K562 (cell line): Measurements from ENCODE around the gene TPR. TPM values are rescaled to one million over a fixed set of nuclear protein-coding genes. Genes with fewer than 3 reads are reported as not detected.

ENCODE experiments used
- ELF4 ChIP-seq: fragments of 450-650 bp; formaldehyde crosslinking; IDR thresholded peaks from 2 replicates; pipeline ENCODE4 v1.4.0; 2022; ENCODE audit warnings: missing genetic modification characterization
- NCOA4 ChIP-seq: fragments of 450-650 bp; IDR thresholded peaks from 2 replicates; pipeline ENCODE4 v1.6.1; 2018; ENCODE audit warnings: mild to moderate bottlenecking; ENCODE audit not compliant: partially characterized antibody
- PML ChIP-seq: IDR thresholded peaks from 2 replicates; pipeline ENCODE4 v1.6.1; 2012; ENCODE audit warnings: low read length, inconsistent platforms
- SAFB ChIP-seq: fragments of 200-400 bp; formaldehyde crosslinking; IDR thresholded peaks from 2 replicates; pipeline ENCODE4 v1.6.1; 2017; ENCODE audit warnings: low read depth, low read length, borderline replicate concordance
- TRIM28 ChIP-seq: fragments of 450-650 bp; IDR thresholded peaks from 2 replicates; pipeline ENCODE4 v1.6.1; 2017
- polyA plus RNA-seq, 8 experiments: library from polyadenylated mRNA; depleted of rRNA in 4 of 8; stranded (reverse) in 5 of 8; unstranded in 3 of 8; fragments of >200 nt; fragmentation: Nextera tagmentation in 2 of 8; fragmentation: Illumina TruSeq in 1 of 8; extraction: Ambion mirVana in 2 of 8; extraction: Trizol in 1 of 8; gene quantifications; 2 replicates each; pipeline versions ENCODE4 v1.2.1 to v1.2.3, GENCODE V29; 2011 to 2014; ENCODE audit warnings: inconsistent platforms in 1 of 8, missing spikeins in 1 of 8
- total RNA-seq, 7 experiments: library from RNA; depleted of rRNA in 6 of 7; stranded (reverse); fragments of >200 nt in 6 of 7; fragmentation: Illumina TruSeq in 2 of 7; extraction: Trizol in 2 of 7; gene quantifications; 2 replicates each; pipeline versions ENCODE4 v1.2.1 to v1.2.3, GENCODE V29; 2011 to 2021; ENCODE audit warnings: low replicate concordance in 1 of 7
- TF ChIP-seq, protein P1 (sequence below): sonication (generic); formaldehyde crosslinking; IDR thresholded peaks from 2 replicates; pipeline ENCODE4 v1.8.1; 2023; ENCODE audit warnings: missing genetic modification reagents, mild to moderate bottlenecking, borderline replicate concordance
- TF ChIP-seq, protein P2 (sequence below): fragments of 450-650 bp; formaldehyde crosslinking; IDR thresholded peaks from 2 replicates; pipeline ENCODE4 v1.4.0; 2022; ENCODE audit warnings: missing genetic modification characterization
- TF ChIP-seq, protein P3 (sequence below): fragments of 450-650 bp; conservative IDR thresholded peaks from 2 replicates; pipeline ENCODE4 v1.6.1; 2016; ENCODE audit warnings: missing genetic modification characterization, low read depth, mild to moderate bottlenecking, missing compliant biosample characterization, moderate library complexity
- TF ChIP-seq, protein P4 (sequence below): fragments of 450-650 bp; formaldehyde crosslinking; IDR thresholded peaks from 2 replicates; pipeline ENCODE4 v1.4.0; 2022; ENCODE audit warnings: mild to moderate bottlenecking, moderate library complexity
- TF ChIP-seq, protein P5 (sequence below): fragments of 150-350 bp; IDR thresholded peaks from 2 replicates; pipeline ENCODE4 v1.6.1; 2014; ENCODE audit warnings: low read depth, mild to moderate bottlenecking, low read length, borderline replicate concordance
- TF ChIP-seq, protein P6 (sequence below): sonication (generic); formaldehyde crosslinking; IDR thresholded peaks from 2 replicates; pipeline ENCODE4 v1.8.1; 2023; ENCODE audit warnings: mild to moderate bottlenecking, missing genetic modification reagents
- TF ChIP-seq, protein P7 (sequence below): fragments of 450-650 bp; IDR thresholded peaks from 2 replicates; pipeline ENCODE4 v1.6.1; 2016; ENCODE audit warnings: borderline replicate concordance

TPR gene
- total and polyA plus RNA-seq, 9 of the 15 experiments (the other 6 are each of a cell fraction or from before 2014, with no cell fraction given) = 48.5 to 167 (median 138) TPM

DNA sequence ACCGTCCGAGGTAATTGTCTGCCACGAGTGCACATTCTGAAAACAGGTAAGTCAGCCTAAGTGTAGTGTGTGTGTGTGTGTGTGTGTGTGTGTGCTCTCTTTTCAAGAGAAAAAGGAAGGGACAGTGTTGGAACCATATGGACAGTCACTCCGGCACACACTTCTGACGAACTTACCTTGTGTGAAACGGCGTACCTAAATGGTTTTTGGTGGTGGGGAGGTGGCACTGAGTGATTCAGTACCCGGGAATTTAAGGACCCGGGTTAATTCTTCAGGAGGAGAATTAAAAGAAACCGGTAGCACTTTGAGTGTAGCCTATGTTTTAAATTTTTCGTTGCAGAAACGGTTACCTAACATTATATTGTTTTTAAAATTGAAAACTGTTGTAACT, 871 bp upstream of the TPR start (continued):
- TF ChIP-seq, protein P1, sequence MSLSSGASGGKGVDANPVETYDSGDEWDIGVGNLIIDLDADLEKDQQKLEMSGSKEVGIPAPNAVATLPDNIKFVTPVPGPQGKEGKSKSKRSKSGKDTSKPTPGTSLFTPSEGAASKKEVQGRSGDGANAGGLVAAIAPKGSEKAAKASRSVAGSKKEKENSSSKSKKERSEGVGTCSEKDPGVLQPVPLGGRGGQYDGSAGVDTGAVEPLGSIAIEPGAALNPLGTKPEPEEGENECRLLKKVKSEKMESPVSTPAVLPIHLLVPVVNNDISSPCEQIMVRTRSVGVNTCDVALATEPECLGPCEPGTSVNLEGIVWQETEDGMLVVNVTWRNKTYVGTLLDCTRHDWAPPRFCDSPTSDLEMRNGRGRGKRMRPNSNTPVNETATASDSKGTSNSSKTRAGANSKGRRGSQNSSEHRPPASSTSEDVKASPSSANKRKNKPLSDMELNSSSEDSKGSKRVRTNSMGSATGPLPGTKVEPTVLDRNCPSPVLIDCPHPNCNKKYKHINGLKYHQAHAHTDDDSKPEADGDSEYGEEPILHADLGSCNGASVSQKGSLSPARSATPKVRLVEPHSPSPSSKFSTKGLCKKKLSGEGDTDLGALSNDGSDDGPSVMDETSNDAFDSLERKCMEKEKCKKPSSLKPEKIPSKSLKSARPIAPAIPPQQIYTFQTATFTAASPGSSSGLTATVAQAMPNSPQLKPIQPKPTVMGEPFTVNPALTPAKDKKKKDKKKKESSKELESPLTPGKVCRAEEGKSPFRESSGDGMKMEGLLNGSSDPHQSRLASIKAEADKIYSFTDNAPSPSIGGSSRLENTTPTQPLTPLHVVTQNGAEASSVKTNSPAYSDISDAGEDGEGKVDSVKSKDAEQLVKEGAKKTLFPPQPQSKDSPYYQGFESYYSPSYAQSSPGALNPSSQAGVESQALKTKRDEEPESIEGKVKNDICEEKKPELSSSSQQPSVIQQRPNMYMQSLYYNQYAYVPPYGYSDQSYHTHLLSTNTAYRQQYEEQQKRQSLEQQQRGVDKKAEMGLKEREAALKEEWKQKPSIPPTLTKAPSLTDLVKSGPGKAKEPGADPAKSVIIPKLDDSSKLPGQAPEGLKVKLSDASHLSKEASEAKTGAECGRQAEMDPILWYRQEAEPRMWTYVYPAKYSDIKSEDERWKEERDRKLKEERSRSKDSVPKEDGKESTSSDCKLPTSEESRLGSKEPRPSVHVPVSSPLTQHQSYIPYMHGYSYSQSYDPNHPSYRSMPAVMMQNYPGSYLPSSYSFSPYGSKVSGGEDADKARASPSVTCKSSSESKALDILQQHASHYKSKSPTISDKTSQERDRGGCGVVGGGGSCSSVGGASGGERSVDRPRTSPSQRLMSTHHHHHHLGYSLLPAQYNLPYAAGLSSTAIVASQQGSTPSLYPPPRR (CRISPR knock-in tag) = no peak
- TF ChIP-seq PML (no peak; the same call in 1 of the 2 replicates), NCOA4 (no peak), ELF4 (CRISPR knock-in tag) (peak; percentile 72), SAFB (no peak), TRIM28 (no peak; the same call in 1 of the 2 replicates)
- TF ChIP-seq, protein P2, sequence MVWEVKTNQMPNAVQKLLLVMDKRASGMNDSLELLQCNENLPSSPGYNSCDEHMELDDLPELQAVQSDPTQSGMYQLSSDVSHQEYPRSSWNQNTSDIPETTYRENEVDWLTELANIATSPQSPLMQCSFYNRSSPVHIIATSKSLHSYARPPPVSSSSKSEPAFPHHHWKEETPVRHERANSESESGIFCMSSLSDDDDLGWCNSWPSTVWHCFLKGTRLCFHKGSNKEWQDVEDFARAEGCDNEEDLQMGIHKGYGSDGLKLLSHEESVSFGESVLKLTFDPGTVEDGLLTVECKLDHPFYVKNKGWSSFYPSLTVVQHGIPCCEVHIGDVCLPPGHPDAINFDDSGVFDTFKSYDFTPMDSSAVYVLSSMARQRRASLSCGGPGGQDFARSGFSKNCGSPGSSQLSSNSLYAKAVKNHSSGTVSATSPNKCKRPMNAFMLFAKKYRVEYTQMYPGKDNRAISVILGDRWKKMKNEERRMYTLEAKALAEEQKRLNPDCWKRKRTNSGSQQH = peak; percentile 91
- TF ChIP-seq, protein P3, sequence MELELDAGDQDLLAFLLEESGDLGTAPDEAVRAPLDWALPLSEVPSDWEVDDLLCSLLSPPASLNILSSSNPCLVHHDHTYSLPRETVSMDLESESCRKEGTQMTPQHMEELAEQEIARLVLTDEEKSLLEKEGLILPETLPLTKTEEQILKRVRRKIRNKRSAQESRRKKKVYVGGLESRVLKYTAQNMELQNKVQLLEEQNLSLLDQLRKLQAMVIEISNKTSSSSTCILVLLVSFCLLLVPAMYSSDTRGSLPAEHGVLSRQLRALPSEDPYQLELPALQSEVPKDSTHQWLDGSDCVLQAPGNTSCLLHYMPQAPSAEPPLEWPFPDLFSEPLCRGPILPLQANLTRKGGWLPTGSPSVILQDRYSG = no peak
- TF ChIP-seq, protein P4, sequence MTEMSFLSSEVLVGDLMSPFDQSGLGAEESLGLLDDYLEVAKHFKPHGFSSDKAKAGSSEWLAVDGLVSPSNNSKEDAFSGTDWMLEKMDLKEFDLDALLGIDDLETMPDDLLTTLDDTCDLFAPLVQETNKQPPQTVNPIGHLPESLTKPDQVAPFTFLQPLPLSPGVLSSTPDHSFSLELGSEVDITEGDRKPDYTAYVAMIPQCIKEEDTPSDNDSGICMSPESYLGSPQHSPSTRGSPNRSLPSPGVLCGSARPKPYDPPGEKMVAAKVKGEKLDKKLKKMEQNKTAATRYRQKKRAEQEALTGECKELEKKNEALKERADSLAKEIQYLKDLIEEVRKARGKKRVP = no peak
- TF ChIP-seq, protein P5, sequence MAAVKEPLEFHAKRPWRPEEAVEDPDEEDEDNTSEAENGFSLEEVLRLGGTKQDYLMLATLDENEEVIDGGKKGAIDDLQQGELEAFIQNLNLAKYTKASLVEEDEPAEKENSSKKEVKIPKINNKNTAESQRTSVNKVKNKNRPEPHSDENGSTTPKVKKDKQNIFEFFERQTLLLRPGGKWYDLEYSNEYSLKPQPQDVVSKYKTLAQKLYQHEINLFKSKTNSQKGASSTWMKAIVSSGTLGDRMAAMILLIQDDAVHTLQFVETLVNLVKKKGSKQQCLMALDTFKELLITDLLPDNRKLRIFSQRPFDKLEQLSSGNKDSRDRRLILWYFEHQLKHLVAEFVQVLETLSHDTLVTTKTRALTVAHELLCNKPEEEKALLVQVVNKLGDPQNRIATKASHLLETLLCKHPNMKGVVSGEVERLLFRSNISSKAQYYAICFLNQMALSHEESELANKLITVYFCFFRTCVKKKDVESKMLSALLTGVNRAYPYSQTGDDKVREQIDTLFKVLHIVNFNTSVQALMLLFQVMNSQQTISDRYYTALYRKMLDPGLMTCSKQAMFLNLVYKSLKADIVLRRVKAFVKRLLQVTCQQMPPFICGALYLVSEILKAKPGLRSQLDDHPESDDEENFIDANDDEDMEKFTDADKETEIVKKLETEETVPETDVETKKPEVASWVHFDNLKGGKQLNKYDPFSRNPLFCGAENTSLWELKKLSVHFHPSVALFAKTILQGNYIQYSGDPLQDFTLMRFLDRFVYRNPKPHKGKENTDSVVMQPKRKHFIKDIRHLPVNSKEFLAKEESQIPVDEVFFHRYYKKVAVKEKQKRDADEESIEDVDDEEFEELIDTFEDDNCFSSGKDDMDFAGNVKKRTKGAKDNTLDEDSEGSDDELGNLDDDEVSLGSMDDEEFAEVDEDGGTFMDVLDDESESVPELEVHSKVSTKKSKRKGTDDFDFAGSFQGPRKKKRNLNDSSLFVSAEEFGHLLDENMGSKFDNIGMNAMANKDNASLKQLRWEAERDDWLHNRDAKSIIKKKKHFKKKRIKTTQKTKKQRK = no peak
- TF ChIP-seq, protein P6, sequence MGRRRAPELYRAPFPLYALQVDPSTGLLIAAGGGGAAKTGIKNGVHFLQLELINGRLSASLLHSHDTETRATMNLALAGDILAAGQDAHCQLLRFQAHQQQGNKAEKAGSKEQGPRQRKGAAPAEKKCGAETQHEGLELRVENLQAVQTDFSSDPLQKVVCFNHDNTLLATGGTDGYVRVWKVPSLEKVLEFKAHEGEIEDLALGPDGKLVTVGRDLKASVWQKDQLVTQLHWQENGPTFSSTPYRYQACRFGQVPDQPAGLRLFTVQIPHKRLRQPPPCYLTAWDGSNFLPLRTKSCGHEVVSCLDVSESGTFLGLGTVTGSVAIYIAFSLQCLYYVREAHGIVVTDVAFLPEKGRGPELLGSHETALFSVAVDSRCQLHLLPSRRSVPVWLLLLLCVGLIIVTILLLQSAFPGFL (CRISPR knock-in tag) = no peak
- TF ChIP-seq, protein P7, sequence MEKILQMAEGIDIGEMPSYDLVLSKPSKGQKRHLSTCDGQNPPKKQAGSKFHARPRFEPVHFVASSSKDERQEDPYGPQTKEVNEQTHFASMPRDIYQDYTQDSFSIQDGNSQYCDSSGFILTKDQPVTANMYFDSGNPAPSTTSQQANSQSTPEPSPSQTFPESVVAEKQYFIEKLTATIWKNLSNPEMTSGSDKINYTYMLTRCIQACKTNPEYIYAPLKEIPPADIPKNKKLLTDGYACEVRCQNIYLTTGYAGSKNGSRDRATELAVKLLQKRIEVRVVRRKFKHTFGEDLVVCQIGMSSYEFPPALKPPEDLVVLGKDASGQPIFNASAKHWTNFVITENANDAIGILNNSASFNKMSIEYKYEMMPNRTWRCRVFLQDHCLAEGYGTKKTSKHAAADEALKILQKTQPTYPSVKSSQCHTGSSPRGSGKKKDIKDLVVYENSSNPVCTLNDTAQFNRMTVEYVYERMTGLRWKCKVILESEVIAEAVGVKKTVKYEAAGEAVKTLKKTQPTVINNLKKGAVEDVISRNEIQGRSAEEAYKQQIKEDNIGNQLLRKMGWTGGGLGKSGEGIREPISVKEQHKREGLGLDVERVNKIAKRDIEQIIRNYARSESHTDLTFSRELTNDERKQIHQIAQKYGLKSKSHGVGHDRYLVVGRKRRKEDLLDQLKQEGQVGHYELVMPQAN = peak; percentile 94
